Adrenal gland (tissue), 5 donors: ENCODE data around the gene SYNRG.

Experiments
- POLR2A ChIP-seq, 2 donors: fragments of 450-650 bp; IDR thresholded peaks; one replicate each; pipeline ENCODE4 v1.6.1; 2017; ENCODE audit warnings: antibody characterized with exemption in 2 of 2, mild to moderate bottlenecking in 2 of 2, moderate library complexity in 1 of 2
- TF ChIP-seq, protein P1 (sequence below), 6 experiments: fragments of 450-650 bp in 4 of 6; fragments of 200-600 bp in 2 of 6; sonication (generic) in 1 of 6; IDR thresholded peaks; 1 replicate in 5 of 6; 2 replicates in 1 of 6; pipeline versions ENCODE4 v1.5.1 to v1.8.0; 2016 to 2021; ENCODE audit warnings: antibody characterized with exemption in 6 of 6, mild to moderate bottlenecking in 2 of 6, moderate library complexity in 1 of 6
- donor health status: DM: no; HTN: no; CAD: no.

DNA sequence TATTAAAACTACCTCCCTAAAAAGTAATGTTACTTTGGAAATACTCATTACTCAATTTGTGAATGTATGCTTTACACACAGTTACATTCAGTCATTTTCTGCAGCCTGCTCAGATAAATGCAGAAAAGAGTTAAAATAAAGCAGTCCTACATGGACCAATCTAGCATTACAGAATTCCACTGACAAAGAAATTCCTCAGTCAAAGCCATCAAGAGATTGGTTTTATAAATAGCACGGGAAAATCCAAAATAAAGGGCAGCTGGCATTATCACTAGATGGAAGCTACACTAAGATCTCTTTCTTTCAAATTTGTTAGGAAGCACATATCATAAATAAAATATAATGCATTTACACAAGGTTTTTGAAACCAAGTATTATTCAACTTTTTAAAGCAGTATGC is 61.2 kb downstream of the SYNRG start:
- TF ChIP-seq, protein P1, sequence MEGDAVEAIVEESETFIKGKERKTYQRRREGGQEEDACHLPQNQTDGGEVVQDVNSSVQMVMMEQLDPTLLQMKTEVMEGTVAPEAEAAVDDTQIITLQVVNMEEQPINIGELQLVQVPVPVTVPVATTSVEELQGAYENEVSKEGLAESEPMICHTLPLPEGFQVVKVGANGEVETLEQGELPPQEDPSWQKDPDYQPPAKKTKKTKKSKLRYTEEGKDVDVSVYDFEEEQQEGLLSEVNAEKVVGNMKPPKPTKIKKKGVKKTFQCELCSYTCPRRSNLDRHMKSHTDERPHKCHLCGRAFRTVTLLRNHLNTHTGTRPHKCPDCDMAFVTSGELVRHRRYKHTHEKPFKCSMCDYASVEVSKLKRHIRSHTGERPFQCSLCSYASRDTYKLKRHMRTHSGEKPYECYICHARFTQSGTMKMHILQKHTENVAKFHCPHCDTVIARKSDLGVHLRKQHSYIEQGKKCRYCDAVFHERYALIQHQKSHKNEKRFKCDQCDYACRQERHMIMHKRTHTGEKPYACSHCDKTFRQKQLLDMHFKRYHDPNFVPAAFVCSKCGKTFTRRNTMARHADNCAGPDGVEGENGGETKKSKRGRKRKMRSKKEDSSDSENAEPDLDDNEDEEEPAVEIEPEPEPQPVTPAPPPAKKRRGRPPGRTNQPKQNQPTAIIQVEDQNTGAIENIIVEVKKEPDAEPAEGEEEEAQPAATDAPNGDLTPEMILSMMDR (IDR thresholded peaks at IDR 0.05) = no peak
- TF ChIP-seq POLR2A (IDR thresholded peaks at IDR 0.05) = no peak
